KG1 (cell line): ENCODE measurements around the gene C9.
A peak's percentile ranks its signal among the peaks of the same experiment; 100 is the strongest.
"Not testable (repeated sequence)": the region's sequence is repeated elsewhere in the genome, so short reads cannot be mapped to it uniquely, and the experiment has no call there.

Experiments used
- DNase-seq: peaks from one replicate; lab custom pipeline; 2025; lab: John Stamatoyannopoulos, UW

The C9 gene

GRCh38 chr5:39364367-39364766, at the start of gene C9:
Gene C9, minus strand, starts transcription at chr5:39364495. Its CDS starts 31 bp downstream, at chr5:39364464.
- no peak for DNase-seq

DNA sequence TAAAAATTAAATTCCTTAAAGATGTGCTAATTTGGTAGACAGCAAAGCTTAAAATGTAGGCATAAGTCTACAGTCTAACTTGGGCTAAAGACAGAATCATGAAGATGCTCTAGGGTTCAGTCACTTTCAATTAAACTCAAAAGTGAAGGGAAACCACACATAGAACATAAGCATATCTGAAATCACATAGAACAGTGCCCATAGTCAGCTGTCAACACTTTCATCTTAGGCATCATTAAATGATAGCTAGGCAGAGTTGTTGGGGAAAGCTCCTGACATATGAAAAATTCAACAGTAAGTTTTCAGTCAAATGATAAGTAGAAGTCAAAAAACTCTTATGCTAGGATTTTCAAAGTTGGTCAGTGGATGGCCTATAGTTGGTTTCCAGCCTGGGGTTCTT, 49.5 kb upstream of the C9 start:
- no peak for DNase-seq

DNA sequence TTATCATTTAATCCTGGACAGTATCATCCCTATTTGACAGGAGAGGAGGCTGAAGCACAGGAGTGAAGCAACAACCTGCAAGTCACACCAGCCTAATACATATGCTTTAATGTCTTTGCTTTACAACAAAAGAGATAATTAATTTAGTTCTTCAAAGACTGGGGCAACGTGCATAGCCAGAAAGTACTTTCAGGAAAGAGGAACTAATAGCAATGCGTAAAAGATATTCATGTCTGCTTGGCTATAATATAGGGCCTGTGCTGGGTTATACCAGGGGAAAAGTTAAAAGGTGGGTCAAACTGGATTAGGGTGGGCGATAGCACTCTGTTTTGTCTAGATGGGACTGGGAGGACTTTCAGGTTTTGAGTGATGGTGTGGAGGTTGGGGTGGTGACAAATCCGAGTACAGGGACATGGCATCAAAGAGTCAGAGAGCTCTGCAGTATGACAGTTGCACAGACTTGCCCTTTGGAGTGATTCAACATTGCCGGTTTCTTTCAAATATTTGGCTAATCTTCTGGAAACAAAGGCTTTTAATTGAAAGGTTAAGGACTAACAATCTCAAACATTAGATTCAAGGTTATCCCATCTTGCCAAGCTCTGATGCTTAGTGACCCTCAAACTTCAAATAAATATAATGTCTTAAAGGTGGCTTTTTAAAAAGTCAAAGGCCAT, 48.6 kb upstream of the C9 start:
- DNase-seq, result no peak

DNA sequence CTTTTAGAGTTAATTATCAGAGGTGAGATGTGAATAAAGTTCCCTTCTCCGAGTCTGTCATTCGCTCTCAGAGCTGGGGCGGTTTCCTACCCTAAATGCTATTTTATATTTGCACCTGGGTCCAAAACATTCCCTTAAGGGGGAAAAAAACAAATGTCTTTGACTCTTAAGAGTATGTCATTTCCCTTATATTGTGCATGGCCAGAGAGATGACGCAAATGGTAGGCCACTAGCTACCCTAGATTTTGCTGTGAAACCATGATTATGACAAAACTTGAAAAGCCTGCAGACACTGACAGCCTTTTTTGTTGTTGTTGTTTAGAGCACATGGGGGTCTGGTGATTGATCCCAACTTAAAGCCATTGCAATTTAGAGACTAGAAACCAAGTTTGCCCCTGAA, 47.7 kb upstream of the C9 start:
- DNase-seq, result no peak

GRCh38 chr5:39411061-39411460, 46.8 kb upstream of the C9 start:
- DNase-seq, result no peak

DNA sequence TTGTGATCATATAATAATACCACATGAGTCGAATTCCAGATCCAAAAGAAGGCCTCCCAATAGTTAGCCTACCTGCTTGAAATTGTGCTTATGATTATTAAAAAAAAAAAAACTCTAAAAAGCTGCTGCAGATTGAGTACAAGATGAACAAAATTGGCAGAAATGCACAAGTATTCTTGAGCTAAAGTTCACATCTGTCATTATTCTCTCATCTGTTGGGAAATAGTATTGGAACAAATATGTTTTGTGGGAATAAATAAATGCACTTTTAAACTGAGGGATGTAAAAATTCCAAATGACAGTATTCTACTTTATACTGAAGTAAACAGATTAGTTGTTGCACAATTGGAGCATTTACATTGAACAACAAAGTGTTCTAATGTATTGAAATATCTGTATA, 44.7 kb upstream of the C9 start:
- no peak for DNase-seq

DNA sequence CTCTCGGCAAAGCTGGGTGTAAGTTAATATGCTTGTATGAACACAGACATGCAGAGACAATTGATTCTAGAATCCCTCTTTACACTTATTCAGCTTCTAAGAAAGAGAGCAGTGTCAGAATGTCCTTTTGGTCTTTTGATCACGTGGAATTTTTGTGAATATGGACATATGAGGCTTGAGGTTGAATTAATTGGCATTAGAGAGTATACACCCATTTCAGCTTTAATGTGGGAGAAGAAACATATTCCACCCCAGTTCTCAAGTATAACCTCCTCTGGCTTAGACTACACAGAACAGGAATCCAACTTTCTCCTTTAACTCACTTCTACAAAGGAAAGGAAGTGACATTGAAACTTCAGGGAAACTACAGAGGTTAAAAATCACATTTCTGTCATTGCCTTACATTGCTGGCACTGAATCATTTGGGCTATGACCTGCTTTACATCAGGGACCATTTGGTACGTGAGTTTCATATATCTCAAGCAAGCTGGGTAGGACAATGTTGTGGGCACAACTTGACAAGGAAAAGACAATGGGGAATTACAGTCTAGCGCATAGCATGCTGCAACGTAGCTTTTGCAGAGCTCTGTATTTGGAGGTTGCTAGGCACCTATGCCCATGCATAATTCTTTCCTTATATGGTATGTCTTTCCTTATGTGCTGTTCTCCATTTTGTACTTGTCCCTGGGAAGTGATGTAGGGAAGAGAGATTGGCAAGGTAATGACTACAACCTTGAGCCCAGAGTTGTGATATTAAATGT, 41.0 kb upstream of the C9 start:
- no peak for DNase-seq

DNA sequence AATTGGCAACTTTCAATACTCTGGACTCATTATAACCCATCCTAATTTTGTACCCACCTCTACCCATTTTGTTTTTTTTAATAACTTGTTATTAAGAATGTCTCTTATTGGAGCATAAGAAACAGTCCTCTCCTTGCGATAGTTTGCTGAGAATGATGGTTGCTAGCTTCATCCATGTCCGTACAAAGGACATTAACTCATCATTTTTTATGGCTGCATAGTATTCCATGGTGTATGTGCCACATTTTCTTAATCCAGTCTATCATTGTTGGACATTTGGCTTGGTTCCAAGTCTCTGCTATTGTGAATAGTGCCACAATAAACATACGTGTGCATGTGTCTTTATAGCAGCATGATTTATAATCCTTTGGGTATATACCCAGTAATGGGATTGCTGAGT, 39.5 kb upstream of the C9 start:
- not testable (repeated sequence) for DNase-seq

DNA sequence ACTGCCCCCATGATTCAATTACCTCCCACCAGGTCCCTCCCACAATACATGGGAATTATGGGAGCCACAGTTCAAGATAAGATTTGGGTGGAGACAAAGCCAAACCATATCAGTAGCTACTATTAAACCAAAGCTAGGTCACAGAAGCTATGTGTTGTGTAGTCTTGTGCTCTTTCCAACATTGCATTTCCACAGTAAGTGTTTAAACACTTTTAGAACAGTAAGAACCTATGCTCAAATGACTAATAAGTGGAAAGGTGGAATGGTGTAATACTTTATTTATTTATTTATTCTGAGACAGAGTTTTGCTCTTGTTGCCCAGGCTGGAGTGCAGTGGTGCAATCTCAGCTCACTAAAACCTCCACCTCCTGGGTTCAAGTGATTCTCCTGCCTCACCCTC, 37.8 kb upstream of the C9 start:
- DNase-seq, result not testable (repeated sequence)

GRCh38 chr5:39400713-39401578, 36.7 kb upstream of the C9 start:
- no peak for DNase-seq

DNA sequence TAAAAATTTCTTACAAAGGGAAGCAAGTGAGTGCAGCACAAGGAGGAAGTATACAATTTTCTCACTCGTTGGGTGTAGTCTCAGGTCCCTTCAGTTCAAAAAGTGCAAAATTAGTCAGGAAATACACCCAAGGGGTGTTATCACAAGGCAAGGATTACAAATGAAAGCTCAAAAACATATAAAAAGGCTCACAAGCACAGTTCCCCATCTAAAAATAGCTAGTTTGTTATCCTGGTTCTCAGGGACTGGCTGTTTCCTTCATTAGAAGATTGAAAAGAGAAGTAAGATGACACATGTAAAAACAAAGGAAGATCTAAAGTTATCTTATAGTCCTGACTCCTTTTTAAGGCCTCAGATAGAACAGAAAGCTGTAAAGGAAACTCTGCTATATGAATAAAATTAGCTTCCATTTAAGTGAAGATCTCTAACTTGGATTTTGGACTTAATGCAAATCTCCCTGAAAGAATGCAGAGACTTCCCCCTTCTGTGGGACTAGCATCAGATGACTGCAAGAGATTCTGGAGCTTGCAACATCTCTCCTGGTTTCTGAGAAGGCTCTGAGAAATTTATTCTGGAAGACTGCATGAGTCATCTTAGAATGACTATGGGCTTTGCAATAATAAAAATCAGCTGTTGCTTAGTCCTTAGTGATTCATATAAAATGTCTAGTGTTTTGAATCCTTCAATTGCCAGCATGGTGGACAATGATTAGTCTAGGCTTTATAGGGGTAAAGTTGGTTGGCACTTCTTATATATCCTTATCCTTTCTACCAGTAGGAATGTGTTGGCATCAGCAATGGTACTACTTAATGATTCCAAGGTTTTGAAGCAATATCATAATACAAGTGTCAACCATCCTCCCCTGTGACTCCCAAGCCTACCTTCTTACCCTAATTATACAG, 35.1 kb upstream of the C9 start:
- DNase-seq, result peak; percentile 41

- no peak for DNase-seq
These were observed 32.5 kb upstream of the C9 start for GRCh38 chr5:39396843-39397242.

- DNase-seq, result no peak
These were observed 31.2 kb upstream of the C9 start for GRCh38 chr5:39395521-39395920.

GRCh38 chr5:39394946-39395345, 30.7 kb upstream of the C9 start:
- DNase-seq, result no peak

GRCh38 chr5:39390945-39391344, 26.6 kb upstream of the C9 start:
- DNase-seq, result no peak

GRCh38 chr5:39387293-39387692, 23.0 kb upstream of the C9 start:
- DNase-seq, result no peak

DNA sequence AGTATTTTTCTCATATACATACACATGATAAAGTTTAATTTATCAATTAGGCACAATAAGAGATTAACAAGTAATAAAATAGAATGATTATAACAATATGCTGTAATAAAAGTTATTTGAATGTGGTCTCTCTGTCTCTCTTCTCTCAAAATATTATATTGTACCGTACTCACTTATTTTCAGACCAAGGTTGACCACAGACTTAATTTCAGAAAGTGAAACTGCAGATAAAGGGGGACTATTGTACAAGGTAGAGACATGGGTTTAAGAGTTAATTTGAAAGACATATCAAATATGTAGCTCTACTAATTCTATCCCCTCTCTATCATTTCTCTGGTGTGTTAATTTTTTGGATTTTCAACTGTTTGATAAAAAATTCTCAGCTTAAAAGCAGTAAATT, 20.0 kb upstream of the C9 start:
- no peak for DNase-seq

DNA sequence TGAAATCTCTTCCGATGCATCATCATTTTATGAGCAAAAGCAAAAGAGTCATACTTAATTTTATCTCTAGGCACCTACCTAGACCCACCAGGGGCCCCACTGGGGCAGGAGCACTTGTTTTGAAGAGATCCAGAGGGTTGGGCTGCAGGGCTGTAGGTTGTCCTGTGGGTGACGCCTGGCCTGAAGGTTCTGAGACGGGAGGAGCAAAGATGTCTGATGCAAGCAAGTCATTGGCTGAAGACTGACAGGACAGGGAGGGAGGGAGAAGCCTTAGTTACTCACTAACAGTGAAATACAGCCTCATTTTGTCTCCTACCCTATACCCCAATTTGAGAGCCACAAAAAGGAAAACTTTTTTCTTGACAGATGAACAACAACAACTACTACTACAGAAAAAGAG, 17.1 kb upstream of the C9 start:
- no peak for DNase-seq

DNA sequence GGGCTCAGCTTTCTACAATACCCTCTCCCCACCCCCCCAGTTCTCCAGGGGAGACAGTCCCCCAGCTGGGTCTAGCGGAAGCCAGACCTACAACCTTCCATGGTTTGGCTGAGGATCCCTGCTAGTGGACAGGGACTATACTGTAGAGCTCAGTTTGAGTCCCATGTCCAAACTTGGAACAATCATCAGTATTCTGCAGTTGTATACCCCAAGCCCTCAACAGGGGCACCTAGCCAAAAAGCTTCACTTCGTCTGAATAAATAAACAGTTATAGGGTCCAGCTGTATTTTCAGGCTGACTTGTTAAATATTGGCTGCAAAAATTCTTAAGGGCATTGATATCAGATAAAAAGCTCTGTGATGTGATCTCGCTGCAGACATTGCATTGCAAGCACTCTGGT, 15.4 kb upstream of the C9 start:
- DNase-seq, result no peak

DNA sequence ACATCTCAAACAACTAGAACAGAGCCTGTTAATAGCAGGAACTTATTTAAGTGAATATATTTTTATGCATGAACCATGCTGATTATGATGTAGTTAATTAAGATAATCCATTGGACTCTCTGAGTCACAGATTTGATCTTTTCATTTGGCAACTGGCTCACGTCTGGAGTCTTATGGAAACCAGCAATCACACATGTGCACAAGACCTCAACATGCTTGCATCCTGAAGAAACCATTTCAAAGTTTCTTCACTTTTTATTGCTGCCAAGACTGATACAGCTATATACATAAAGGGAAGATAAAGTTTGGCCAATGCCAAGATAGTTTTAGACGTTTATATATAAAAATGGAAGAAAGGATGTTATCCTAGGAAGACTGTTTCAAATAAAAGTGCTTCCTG, 13.3 kb upstream of the C9 start:
- DNase-seq, result no peak

- peak; percentile 12 for DNase-seq
These were observed 12.0 kb upstream of the C9 start for GRCh38 chr5:39376293-39376714.

DNA sequence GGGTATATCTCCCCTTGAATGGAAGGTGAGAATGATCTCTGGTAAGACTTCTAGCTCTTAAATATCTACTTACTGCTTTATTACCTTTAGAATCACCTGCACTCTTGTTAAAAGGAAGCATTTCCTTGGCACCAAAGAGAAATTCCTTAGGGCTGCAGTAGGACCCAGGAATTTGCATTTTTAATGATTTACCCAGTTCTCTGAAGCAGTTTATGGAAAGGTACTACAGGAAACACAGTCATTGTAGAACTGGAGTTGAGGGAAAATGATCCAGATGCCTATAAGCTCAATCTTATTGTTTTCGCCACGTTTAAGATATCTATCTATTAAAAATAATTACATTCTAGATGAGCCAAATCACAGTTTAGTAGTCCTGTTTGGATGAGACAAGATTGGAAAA, 9.5 kb upstream of the C9 start:
- no peak for DNase-seq
